ENCODE results near the gene RDH13.
"Not testable (repeated sequence)": the region's sequence is repeated elsewhere in the genome, so short reads cannot be mapped to it uniquely, and the experiment has no call there.

The RDH13 gene

GRCh38 chr19:55069865-55070197 lies 6.9 kb upstream of the RDH13 start:
- Histone ChIP-seq H3K36me3 (ENCODE audit: control insufficient read depth, insufficient read depth, low read length) (no peaks in the 10 kb centered on the region), H3K4me3 (replicated peaks; ENCODE audit: low read depth, low read length) (no peak overlapping the region), H3K27me3 (replicated peaks; ENCODE audit: control insufficient read depth, insufficient read depth, low read length) (no peaks in the 10 kb centered on the region; the same call in 1 of the 2 replicates)
- TF ChIP-seq CTCF (IDR thresholded peaks at IDR 0.05; ENCODE audit: insufficient read depth, low read length, poor library complexity, severe bottlenecking), result no peak
- no peak for DNase-seq (ENCODE audit: extremely low read depth, insufficient read length)

- peak overlapping the region; percentile 22 for H3K4me3 ChIP-seq (replicated peaks; ENCODE audit: low read depth, low read length)
- H3K27me3 ChIP-seq (replicated peaks; ENCODE audit: control insufficient read depth, insufficient read depth, low read length), result no peaks in the 10 kb centered on the region; the same call in 1 of the 2 replicates
- TF ChIP-seq CTCF (IDR thresholded peaks at IDR 0.05; ENCODE audit: insufficient read depth, low read length, poor library complexity, severe bottlenecking), result no peak
- DNase-seq (ENCODE audit: extremely low read depth, insufficient read length), result no peak
- no peaks in the 10 kb centered on the region for H3K36me3 ChIP-seq (ENCODE audit: control insufficient read depth, insufficient read depth, low read length)
Observed at GRCh38 chr19:55068950-55069864, 6.3 kb upstream of the RDH13 start.

GRCh38 chr19:55067869-55068268 lies 4.9 kb upstream of the RDH13 start:
- DNase-seq (ENCODE audit: extremely low read depth, insufficient read length), result no peak
- no peak for TF ChIP-seq CTCF (IDR thresholded peaks at IDR 0.05; ENCODE audit: insufficient read depth, low read length, poor library complexity, severe bottlenecking)
- H3K27me3 ChIP-seq (replicated peaks; ENCODE audit: control insufficient read depth, insufficient read depth, low read length), result no peaks in the 10 kb centered on the region; the same call in 1 of the 2 replicates
- H3K36me3 ChIP-seq (ENCODE audit: control insufficient read depth, insufficient read depth, low read length), result no peaks in the 10 kb centered on the region
- no peak overlapping the region for H3K4me3 ChIP-seq (replicated peaks; ENCODE audit: low read depth, low read length)

GRCh38 chr19:55066107-55066709 lies 3.3 kb upstream of the RDH13 start:
- TF ChIP-seq CTCF (IDR thresholded peaks at IDR 0.05; ENCODE audit: insufficient read depth, low read length, poor library complexity, severe bottlenecking), result no peak
- DNase-seq (ENCODE audit: extremely low read depth, insufficient read length), result no peak

GRCh38 chr19:55065516-55065915 lies 2.6 kb upstream of the RDH13 start:
- H3K27me3 ChIP-seq (replicated peaks; ENCODE audit: control insufficient read depth, insufficient read depth, low read length); H3K4me3 ChIP-seq (replicated peaks; ENCODE audit: low read depth, low read length); H3K36me3 ChIP-seq (ENCODE audit: control insufficient read depth, insufficient read depth, low read length); DNase-seq (ENCODE audit: extremely low read depth, insufficient read length): not testable (repeated sequence)

More at GRCh38 chr19:55066107-55066709, 3.3 kb upstream of the RDH13 start:
- Histone ChIP-seq H3K27me3 (replicated peaks; ENCODE audit: control insufficient read depth, insufficient read depth, low read length) (no peaks in the 10 kb centered on the region; the same call in 1 of the 2 replicates), H3K36me3 (ENCODE audit: control insufficient read depth, insufficient read depth, low read length) (no peaks in the 10 kb centered on the region), H3K4me3 (replicated peaks; ENCODE audit: low read depth, low read length) (no peak overlapping the region)

GRCh38 chr19:55063492-55063843 lies 520 bp upstream of the RDH13 start:
- DNase-seq (ENCODE audit: extremely low read depth, insufficient read length), result no peak
- Histone ChIP-seq H3K4me3 (replicated peaks; ENCODE audit: low read depth, low read length) (no peak overlapping the region), H3K27me3 (replicated peaks; ENCODE audit: control insufficient read depth, insufficient read depth, low read length) (no peaks in the 10 kb centered on the region), H3K36me3 (ENCODE audit: control insufficient read depth, insufficient read depth, low read length) (peaks cover 4% of the 10 kb centered on the region)
- TF ChIP-seq CTCF (IDR thresholded peaks at IDR 0.05; ENCODE audit: insufficient read depth, low read length, poor library complexity, severe bottlenecking), result no peak

GRCh38 chr19:55060287-55060686 lies 2.7 kb downstream of the RDH13 start:
- DNase-seq (ENCODE audit: extremely low read depth, insufficient read length); H3K27me3 ChIP-seq (replicated peaks; ENCODE audit: control insufficient read depth, insufficient read depth, low read length); H3K36me3 ChIP-seq (ENCODE audit: control insufficient read depth, insufficient read depth, low read length); H3K4me3 ChIP-seq (replicated peaks; ENCODE audit: low read depth, low read length): not testable (repeated sequence)
